HUES48 (cell line): ENCODE measurements around the gene LSM2.
"Not testable (repeated sequence)": the region's sequence is repeated elsewhere in the genome, so short reads cannot be mapped to it uniquely, and the experiment has no call there.

Experiments
- H3K27ac ChIP-seq: one replicate; pipeline ENCODE4 v1.7.0; 2013; ENCODE audit warnings: low read depth, low read length, inconsistent platforms
- H3K27me3 ChIP-seq: 2 replicates; pipeline ENCODE4 v1.6.1; 2013; ENCODE audit warnings: mild to moderate bottlenecking, low read length; ENCODE audit not compliant: control insufficient read depth, insufficient read depth
- H3K36me3 ChIP-seq: 2 replicates; pipeline ENCODE4 v1.6.1; 2013; ENCODE audit warnings: low read length; ENCODE audit not compliant: control insufficient read depth, insufficient read depth
- H3K4me1 ChIP-seq: 2 replicates; pipeline ENCODE4 v1.6.1; 2013; ENCODE audit warnings: mild to moderate bottlenecking, low read length; ENCODE audit not compliant: control insufficient read depth, insufficient read depth
- H3K4me3 ChIP-seq: 2 replicates; pipeline ENCODE4 v1.5.1; 2013; ENCODE audit warnings: mild to moderate bottlenecking, low read depth, low read length
- H3K9ac ChIP-seq: 2 replicates; pipeline ENCODE4 v1.6.1; 2013; ENCODE audit warnings: mild to moderate bottlenecking, low read depth, low read length, moderate library complexity
- H3K9me3 ChIP-seq: 2 replicates; pipeline ENCODE4 v1.6.1; 2013; ENCODE audit warnings: low read length; ENCODE audit not compliant: control insufficient read depth, insufficient read depth

LSM2 gene

GRCh38 chr6:31794866-31795615, 11.7 kb downstream of the LSM2 start:
- Histone ChIP-seq H3K9ac (peak overlapping the region; percentile 97), H3K4me3 (peak overlapping the region; percentile 95), H3K27me3 (no peaks in the 10 kb centered on the region), H3K36me3 (peaks cover 45% of the 10 kb centered on the region), H3K9me3 (no peaks in the 10 kb centered on the region), H3K4me1 (peaks cover 6% of the 10 kb centered on the region; the same call in 1 of the 2 replicates), H3K27ac (peak overlapping the region; percentile 95)

- peak overlapping the region; percentile 97 for H3K9ac ChIP-seq
- peak overlapping the region; percentile 95 for H3K4me3 ChIP-seq
- no peaks in the 10 kb centered on the region for H3K27me3 ChIP-seq
- peaks cover 49% of the 10 kb centered on the region for H3K36me3 ChIP-seq
- H3K9me3 ChIP-seq: no peaks in the 10 kb centered on the region
- peaks cover 6% of the 10 kb centered on the region; the same call in 1 of the 2 replicates for H3K4me1 ChIP-seq
- H3K27ac ChIP-seq: peak overlapping the region; percentile 95
These were observed 12.4 kb downstream of the LSM2 start for GRCh38 chr6:31794294-31794865.

GRCh38 chr6:31793927-31794245, 12.9 kb downstream of the LSM2 start:
- H3K36me3 ChIP-seq: peaks cover 54% of the 10 kb centered on the region
- not testable (repeated sequence) for H3K27ac ChIP-seq, H3K9ac ChIP-seq, H3K27me3 ChIP-seq, H3K9me3 ChIP-seq, H3K4me1 ChIP-seq
- H3K4me3 ChIP-seq: peak overlapping the region; percentile 95

GRCh38 chr6:31792761-31793171, 14.0 kb downstream of the LSM2 start:
- no peak overlapping the region for H3K27ac ChIP-seq
- no peaks in the 10 kb centered on the region for H3K27me3 ChIP-seq
- H3K9me3 ChIP-seq: no peaks in the 10 kb centered on the region
- peaks cover 52% of the 10 kb centered on the region for H3K36me3 ChIP-seq
- no peak overlapping the region for H3K4me3 ChIP-seq
- no peak overlapping the region for H3K9ac ChIP-seq
- H3K4me1 ChIP-seq: peaks cover 6% of the 10 kb centered on the region; the same call in 1 of the 2 replicates

GRCh38 chr6:31792090-31792374, 14.7 kb downstream of the LSM2 start:
- no peak overlapping the region for H3K4me3 ChIP-seq
- no peak overlapping the region for H3K27ac ChIP-seq
- H3K9ac ChIP-seq: no peak overlapping the region
- H3K27me3 ChIP-seq: no peaks in the 10 kb centered on the region
- H3K36me3 ChIP-seq: peaks cover 50% of the 10 kb centered on the region
- H3K9me3 ChIP-seq: no peaks in the 10 kb centered on the region
- peaks cover 6% of the 10 kb centered on the region; the same call in 1 of the 2 replicates for H3K4me1 ChIP-seq

GRCh38 chr6:31791324-31792089, 15.3 kb downstream of the LSM2 start:
- Histone ChIP-seq H3K9ac (no peak overlapping the region), H3K36me3 (peaks cover 51% of the 10 kb centered on the region), H3K9me3 (no peaks in the 10 kb centered on the region), H3K27ac (no peak overlapping the region), H3K27me3 (no peaks in the 10 kb centered on the region), H3K4me3 (no peak overlapping the region), H3K4me1 (peaks cover 6% of the 10 kb centered on the region; the same call in 1 of the 2 replicates)

GRCh38 chr6:31785475-31785874, 21.3 kb downstream of the LSM2 start:
- Histone ChIP-seq H3K27me3 (no peaks in the 10 kb centered on the region), H3K27ac (no peak overlapping the region), H3K9me3 (no peaks in the 10 kb centered on the region), H3K4me3 (no peak overlapping the region), H3K9ac (no peak overlapping the region), H3K36me3 (peaks cover 83% of the 10 kb centered on the region), H3K4me1 (no peaks in the 10 kb centered on the region)

GRCh38 chr6:31784098-31784925, 22.5 kb downstream of the LSM2 start:
- peaks cover 87% of the 10 kb centered on the region for H3K36me3 ChIP-seq
- H3K4me3 ChIP-seq: no peak overlapping the region
- no peak overlapping the region for H3K9ac ChIP-seq
- H3K4me1 ChIP-seq: no peaks in the 10 kb centered on the region
- H3K9me3 ChIP-seq: no peaks in the 10 kb centered on the region
- H3K27me3 ChIP-seq: no peaks in the 10 kb centered on the region
- no peak overlapping the region for H3K27ac ChIP-seq

GRCh38 chr6:31782126-31782855, 24.5 kb downstream of the LSM2 start:
- Histone ChIP-seq H3K36me3 (peaks cover 95% of the 10 kb centered on the region), H3K9me3 (no peaks in the 10 kb centered on the region), H3K4me1 (0 out of 2 replicates have a peak, but pooled peaks cover under 1% of the 10 kb centered on the region), H3K27ac (no peak overlapping the region), H3K9ac (no peak overlapping the region), H3K4me3 (no peak overlapping the region), H3K27me3 (no peaks in the 10 kb centered on the region)
